VCaP (cell line): ENCODE results near the gene CRB1.
A peak's percentile ranks its signal among the peaks of the same experiment; 100 is the strongest.

Experiments
- H3K27ac ChIP-seq: fragments of 450-650 bp; 2 replicates; pipeline ENCODE4 v1.5.1; 2017
- TF ChIP-seq, protein P1 (sequence below): fragments of 450-650 bp; conservative IDR thresholded peaks from 2 replicates; pipeline ENCODE4 v1.5.1; 2017; ENCODE audit warnings: mild to moderate bottlenecking, moderate library complexity

The CRB1 gene

DNA sequence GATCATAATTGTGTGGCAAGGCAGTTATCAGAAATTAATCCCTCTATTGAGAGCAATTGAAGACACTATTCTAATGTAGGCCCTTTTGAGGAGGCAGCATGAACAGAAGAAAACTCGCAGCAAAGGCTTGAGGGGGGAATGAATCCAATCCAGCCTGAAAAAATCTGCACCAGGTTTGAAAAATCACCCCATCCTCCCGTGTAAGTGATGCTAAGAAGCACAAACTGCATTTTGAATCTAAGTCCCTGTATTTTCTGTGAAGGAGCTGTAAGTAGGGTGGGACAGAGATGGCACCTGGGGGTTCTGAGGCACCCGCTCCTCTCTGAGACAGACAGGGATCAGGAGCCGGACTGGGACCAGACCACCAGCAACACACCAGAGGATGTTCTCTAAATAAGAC, at the start of gene CRB1:
Gene CRB1, plus strand, starts transcription at position 241 of the 400 bp plus-strand sequence. CDS start 161 bp downstream, outside the sequence.
- TF ChIP-seq, protein P1, sequence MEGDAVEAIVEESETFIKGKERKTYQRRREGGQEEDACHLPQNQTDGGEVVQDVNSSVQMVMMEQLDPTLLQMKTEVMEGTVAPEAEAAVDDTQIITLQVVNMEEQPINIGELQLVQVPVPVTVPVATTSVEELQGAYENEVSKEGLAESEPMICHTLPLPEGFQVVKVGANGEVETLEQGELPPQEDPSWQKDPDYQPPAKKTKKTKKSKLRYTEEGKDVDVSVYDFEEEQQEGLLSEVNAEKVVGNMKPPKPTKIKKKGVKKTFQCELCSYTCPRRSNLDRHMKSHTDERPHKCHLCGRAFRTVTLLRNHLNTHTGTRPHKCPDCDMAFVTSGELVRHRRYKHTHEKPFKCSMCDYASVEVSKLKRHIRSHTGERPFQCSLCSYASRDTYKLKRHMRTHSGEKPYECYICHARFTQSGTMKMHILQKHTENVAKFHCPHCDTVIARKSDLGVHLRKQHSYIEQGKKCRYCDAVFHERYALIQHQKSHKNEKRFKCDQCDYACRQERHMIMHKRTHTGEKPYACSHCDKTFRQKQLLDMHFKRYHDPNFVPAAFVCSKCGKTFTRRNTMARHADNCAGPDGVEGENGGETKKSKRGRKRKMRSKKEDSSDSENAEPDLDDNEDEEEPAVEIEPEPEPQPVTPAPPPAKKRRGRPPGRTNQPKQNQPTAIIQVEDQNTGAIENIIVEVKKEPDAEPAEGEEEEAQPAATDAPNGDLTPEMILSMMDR, result no peak
- 0 out of 2 replicates have a peak within 1 kb of the TSS, but pooled peaks have one; percentile 2 for H3K27ac ChIP-seq

DNA sequence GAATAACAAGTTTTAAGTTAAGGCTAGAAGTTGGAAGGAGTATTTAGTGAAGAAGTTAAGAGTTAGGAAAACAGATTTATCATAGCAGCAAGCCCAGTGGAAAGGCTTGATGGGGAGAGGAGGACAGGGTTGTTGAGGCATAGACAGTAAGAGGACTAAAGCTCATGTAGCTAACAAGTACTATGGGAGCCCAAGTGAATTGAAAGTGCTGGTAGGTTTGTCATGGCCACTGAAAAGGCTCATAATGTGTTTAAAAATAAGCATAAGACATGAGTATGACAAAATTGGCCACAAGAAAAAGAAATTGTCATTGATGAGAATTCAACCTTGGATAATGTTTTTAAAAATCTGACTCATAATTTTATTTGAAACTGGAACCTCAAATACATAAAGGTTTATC, 49.2 kb upstream of the CRB1 start:
- H3K27ac ChIP-seq, result no peak overlapping the region
- TF ChIP-seq, protein P1, result no peak

DNA sequence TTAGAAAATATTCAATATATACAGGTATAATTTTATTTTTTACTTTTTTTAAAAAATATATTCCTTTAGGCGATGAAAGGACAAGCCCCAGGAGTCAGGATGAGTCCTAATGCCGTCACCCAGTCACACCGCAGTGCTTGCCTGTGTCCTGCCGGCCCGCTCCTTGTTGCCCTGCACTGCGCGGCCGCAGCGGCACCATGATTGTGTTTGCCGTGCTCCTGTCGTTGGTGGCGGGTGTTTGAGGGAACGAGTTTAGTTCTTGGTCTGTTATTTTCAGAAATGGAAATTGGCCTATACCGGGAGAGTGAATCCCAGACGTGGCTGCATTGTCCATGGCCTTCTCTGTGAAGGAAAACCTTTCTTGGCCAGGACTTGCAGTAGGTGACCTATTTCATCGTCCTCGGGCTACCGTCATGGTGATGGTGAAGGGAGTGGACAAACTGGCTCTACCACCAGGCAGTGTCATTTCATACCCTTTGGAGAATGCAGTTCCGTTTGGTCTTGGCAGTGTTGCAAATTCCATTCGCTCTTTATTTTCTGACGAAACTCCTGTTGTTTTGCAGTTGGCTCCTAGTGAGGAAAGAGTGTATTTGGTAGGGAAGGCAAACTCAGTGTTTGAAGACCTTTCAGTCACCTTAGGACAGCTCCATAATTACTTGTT, 45.9 kb upstream of the CRB1 start:
- TF ChIP-seq, protein P1, result no peak
- H3K27ac ChIP-seq, result peak overlapping the region; percentile 37

DNA sequence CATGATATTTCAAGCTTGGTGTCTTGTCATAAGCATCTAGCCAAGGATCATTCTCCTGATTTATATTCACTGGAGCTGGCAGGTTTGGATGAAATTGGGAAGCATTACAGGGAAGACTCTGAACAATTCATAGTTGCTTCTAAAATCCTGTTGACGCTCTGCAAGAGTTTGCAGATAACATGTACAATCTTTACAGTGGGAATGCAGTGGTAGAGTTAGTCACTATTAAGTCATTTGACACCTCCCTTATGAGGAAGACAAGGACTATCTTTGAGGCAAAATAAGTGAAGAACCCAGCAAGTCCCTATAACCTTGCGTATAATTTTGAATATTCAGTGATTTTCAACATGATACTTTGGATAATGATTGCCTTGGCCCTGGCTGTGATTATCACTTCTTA, 45.3 kb upstream of the CRB1 start:
- TF ChIP-seq, protein P1, result no peak
- peak overlapping the region; percentile 37 for H3K27ac ChIP-seq

DNA sequence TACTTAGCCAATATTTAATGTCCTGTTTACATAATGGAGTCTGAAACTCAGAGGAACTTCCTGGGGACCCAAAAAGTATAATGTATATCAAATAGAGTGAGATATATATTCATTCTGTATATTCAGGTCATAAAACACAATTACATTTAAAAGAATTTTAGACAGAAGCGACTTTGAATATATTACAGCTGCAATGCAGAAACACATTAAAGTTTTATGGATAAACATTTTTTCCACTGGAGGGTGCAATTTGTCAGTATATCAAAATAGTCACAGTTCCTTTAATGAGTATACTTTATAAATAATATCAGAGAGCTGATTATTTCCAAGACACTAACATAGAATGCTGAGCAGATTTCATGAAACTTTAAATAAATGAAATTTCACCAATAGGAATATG, 43.9 kb upstream of the CRB1 start:
- H3K27ac ChIP-seq, result no peak overlapping the region
- TF ChIP-seq, protein P1, result peak; percentile 62

DNA sequence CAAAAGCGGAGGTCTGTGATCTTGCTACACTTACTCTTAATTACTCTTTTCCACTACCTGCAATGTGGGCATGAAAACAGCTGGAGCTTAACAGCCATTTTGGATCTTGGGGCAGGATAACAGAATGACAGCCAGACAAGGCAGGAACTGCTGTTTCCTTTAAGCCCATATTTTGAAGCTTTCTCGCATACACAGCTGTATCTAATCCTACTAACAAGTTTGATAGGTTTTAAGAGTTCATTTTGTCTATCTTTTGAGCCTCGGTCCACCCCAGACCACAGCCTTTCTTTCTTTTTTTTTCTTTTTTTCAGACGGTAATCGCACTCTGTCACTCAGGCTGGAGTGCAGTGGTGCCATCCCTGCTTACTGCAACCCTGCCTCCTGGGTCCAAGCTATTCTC, 42.4 kb upstream of the CRB1 start:
- TF ChIP-seq, protein P1, result no peak
- no peak overlapping the region for H3K27ac ChIP-seq

DNA sequence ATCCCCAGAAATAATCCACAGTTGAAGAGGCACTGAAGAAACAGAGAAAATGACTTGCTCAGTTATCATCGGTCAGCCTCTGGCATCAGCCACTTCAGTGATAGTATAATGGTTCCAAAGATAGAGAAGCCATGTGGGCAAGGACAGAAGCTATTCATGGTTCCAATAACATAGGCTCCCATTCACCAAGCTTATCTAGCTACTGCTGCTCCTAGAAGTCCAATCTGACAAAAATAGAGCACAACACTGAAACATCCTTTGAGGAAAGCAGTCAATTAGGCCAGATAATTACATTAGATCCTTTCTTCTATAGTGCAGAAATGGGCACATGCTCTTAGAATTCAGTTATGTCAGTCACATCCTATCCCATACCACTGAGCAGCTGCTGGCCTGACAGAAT, 33.5 kb upstream of the CRB1 start:
- TF ChIP-seq, protein P1, result no peak
- no peak overlapping the region for H3K27ac ChIP-seq
